Measurements from ENCODE around the gene MICU2.
"Not testable (repeated sequence)": the region's sequence is repeated elsewhere in the genome, so short reads cannot be mapped to it uniquely, and the experiment has no call there.

Gene MICU2

DNA sequence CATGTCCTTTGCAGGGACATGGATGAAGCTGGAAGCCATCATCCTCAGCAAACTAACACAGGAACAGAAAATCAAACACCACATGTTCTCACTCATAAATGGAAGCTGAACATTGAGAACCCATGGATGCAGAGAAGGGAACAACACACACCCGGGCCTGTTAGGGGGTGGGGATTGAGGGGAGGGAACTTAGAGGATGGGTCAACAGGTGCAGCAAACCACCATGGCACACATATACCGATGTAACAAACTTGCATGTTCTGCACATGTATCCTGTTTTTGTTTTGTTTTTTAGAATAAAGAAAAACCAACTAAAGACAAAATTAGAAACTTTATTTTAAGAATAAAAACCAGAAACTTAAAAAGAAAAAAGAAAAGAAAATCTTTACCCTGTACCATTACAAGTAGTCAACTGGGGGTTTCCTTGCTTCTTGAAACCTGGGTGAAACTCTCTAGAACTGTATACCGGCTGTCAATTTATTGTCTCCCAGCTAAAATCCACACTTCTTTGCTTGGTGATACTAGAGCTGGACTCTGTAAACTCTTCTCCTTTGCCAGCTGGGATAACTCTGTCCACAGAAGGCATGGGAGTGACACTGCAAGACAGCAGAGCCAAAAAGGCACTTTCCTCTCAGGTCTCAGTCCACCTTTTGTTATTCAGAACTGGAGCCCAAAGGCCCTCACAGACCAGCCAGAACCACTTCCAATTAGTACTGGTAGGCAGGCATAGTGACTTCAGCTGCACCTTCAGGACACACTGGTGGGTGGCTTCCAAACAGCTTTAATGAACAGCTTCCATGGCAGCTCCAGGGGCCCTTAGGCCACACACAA, 9.0 kb downstream of the MICU2 start:
- no peak for DNase-seq

DNA sequence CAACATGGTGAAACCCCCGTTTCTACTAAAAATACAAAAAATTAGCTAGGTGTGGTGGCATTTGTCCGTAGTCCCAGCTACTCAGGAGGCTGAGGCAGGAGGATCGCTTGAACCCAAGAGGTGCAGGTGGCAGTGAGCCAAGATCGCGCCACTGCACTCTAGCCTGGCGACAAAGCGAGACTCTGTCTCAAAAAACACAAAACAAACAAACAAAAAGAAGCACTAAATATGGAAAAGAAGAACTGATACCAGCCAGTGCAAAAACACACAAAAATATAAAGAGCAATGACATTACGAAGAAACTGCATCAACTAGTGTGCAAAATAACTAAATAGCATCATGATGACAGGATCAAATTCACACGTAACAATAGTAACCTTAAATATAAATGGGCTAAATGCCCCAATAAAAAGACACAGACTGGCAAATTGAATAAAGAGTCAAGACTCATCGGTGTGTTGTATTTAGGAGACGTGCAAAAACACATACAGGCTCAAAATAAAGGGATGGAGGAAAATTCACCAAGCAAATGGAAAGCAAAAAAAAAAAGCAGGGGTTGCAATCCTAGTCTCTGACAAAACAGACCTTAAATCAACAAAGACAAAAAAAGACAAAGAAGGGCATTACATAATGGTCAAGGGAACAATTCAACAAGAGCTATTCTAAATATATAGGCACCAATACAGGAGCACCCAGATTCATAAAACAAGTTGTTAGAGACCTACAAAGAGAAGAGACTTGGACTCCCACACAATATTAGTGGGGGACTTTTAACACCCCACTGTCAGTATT, 13.1 kb downstream of the MICU2 start:
- DNase-seq, result not testable (repeated sequence)

DNA sequence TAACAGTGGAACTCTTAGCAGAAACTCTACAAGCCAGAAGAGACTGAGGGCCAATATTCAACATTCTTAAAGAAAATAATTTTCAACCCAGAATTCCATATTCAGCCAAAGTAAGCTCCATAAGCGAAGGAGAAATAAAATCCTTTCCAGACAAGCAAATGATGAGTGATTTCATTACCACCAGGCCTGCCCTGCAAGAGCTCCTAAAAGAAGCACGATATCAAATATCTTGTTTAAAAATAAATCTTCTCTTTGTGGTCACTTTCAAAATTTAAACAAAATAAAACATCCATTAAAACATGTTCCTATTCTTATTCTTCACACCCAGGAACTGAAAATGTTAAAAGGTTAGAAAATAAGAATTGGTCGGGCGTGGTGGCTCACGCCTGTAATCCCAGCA, 13.7 kb downstream of the MICU2 start:
- no peak for DNase-seq

DNA sequence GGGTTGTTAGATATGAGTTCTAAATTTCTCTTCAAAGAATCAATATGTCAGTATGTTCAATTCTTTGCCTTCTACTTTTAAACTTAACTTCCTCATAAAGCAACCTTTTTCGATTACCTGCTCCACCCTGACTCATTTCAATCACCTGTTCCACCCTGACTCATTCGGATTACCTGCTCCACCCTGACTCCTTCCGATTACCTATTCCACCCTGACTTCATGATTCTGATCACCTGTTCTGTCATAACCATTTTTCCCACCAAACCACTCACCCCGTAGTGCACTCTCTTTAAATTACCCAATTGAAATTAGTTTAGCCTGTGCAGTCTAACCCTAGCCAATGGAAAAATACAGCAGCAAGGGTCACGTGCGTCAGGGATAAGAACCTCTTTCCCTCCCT, 14.5 kb downstream of the MICU2 start:
- not testable (repeated sequence) for DNase-seq

DNA sequence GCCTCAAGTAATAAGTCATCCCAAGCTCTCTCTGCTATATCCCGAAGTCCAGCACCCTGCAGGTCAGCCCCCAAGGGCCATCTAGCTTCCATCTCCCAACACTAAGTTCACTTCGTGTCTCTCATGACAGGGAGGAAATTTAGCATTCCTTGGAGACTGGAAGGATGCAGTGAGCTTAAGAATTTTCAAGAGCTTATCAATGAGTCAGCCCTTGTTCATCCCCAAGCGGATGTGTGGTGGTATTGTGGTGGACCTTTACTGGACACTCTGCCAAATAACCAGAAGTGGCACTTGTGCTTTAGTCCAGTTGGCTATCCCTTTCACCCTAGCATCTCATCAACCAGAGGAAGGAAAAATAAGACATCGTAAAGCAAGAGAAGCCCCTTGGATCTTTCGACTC, 15.6 kb downstream of the MICU2 start:
- DNase-seq, result not testable (repeated sequence)

DNA sequence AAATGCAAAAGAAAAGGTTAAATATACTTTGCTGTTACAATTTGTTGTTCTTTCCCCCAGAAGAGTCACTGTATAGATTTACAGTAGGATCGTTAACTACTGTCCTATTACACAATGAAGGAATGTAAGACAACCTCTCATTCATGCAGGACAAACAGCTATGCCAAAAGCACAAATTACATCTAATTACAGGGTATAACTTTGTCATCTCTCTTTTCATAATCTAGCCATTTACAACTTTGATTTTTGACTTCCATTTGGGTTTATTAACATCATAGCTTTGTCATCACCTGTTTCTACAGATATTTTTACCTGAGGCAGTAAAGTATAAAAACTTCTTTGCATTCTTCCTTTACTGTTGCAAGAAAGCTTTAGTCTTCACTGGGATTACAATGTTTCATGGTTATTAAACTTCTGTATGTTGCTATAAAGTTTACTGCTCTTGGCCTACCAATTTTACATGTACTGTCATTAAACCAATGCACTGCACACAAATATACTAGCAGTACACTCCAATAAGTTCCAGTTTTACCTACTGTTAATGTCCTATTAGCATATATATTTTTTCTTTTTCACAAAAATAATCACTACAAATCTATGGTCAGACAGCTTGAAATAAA, 18.9 kb downstream of the MICU2 start:
- no peak for DNase-seq

DNA sequence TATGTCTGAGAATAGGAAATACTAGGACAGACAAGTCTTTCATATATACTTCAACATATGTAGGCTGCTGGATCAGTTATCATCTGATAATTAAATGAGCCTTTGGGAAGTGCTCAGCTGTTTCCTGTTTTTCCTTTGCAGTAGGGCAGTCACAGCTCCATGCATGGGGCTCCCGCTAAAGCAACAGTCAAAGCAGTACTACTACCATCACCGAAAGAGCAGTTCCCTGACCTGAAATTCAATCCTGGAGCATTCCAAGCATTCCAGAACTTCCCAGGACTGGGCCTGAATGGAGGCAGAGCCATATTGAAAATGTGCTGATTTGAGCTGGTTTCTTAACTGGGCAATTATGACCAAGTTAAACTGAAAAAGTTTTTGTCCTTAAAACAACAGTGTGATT, 20.5 kb downstream of the MICU2 start:
- DNase-seq, result no peak

DNA sequence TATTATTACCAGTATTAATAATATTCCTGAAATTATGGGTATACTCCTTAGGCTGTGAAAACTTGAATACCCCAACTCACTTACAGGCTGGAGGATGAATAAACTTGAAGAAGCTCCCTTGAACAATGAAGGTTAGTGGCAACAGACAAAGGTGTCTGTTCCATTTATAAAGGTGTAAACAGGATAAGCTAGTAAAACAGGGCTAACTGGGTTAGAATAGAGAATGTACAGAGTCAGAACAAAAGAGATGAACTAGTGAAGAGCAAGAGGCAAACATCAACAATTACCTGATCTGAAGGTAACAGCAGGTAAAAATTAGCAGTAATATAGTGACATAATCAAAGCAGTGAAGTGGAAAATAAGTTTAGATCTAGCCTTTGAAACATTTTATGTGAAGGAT, 23.2 kb downstream of the MICU2 start:
- no peak for DNase-seq

DNA sequence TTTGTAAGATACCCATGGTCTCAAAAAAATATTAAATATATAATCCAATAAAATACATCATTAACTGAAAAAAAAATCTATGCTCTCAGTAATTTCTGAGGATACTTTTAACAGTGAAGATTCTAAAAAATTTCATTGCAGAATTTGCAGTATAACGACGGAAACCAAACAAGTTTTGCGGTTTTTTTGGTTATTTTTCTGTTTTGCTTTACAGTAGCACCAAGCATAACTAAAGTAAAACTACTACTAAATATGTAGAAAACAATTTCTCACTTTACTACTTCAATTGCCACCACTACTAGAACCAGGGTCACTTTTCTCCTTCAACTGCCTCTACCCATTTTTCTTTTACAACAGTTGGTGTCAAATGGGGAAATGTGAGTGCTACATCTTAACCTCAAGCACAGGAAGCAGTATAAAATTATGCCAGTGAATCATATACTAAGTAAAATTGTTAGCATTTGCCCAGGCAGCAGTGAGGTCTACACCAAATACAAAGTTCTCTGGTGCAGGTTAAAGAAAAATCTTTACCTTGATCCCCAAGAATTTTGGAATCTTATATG, 24.1 kb downstream of the MICU2 start:
- no peak for DNase-seq

DNA sequence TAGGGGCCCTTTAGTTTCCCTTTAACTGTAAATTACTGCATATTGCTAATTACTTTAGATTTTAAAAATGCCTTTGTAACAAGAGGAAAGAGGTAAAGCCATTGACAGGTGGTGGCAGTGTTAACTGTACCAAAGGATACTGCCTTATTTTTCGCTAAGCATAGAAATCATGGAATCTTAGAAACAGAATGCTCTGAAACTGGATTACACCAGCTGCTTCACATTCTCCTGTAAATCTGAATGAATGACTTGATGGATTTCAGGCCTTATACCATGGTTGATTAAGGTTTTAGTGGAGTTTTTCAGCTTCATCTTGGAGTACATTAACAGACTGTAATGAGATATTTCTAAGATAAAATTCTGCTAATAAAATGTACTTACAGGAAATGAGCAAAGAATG, 25.2 kb downstream of the MICU2 start:
- no peak for DNase-seq

DNA sequence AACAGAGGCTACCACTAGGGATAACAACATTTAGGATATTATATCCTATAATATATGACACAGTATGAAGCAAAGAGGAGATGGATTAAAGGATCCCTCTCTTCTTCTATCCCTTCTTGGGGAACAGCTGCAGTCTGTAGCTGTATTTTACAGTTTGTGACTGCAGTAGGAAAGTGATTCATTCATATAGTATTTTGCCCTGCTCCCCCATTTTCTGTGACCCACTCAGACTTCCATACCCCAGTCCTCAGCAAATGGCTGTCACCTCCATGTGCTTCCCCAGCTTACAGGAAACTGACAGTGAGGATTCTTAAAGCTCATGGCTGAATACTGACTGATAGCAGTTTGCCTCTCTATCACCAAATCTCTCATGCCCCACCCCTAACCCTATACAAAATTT, 27.5 kb downstream of the MICU2 start:
- DNase-seq, result no peak

DNA sequence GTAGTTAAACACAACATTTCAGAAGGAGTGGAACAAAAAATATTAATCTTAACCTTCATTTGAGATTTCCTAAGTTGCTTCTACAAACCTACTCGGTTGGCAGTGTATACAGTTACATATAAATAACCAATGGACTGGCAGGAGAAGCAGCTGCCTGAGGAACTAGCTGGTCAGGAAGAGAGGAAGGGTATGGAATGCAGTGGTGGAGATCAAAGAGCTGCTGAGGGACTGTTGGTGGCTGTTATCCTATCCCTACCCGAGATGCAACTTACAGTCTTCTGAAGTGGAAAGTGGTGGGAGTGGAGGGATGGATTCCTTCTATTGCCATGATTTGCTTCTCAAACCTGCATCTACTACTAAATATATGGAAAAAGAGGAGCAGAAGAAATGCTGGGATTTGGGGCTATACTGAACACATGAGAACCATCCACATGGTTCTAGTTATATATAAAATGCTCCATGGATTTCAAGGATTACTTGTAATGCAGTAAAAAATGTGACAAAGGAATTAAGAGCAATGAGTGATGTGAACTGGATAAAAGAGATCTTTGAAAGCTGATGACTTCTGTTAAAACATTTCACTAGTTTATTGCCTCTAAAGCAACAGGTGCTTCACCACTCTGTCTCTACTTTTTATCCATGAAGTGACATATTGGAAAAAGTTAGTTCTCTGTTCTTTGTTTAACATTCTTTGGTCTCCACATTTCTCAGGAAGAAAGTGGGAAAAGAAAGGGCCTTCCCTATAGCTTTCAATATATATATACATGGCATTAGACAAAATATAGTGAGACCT, 29.9 kb downstream of the MICU2 start:
- no peak for DNase-seq

DNA sequence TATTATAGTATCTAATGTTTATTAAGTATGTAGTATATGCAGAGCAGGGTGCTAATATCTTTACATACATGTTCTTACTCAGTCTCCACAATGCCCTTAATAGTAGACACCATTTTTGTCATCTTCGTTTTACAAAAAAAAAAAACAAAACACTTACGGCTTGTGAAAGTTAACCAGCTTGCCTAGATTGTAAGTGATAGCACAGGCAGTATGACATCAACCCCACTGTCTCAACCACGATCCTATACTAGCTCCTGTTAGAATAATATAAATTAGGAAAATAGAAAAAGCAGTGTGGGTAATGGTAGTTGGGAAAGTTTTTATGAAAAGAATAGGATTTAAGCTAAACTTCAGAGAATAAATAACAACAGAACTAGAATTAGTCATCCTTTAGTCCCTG, 34.3 kb downstream of the MICU2 start:
- no peak for DNase-seq

DNA sequence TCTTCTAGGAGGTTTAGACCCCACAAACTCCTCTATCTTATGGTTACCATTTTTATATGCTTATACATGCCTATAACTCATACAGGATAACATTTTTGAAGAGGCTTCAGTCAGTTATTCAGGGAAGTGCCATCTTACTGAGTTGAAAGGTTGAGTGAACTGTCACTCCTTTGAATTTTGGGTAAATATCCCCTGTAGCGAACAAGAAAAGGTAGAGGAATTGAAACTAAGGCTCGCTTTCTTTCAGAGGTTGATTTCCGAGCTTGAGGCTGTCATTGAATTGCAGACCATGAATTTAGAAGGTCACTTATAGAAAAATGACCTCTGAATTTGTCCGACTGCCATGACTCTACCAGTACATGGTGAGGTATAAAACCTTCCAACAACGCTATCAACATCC, 35.1 kb downstream of the MICU2 start:
- DNase-seq, result no peak

DNA sequence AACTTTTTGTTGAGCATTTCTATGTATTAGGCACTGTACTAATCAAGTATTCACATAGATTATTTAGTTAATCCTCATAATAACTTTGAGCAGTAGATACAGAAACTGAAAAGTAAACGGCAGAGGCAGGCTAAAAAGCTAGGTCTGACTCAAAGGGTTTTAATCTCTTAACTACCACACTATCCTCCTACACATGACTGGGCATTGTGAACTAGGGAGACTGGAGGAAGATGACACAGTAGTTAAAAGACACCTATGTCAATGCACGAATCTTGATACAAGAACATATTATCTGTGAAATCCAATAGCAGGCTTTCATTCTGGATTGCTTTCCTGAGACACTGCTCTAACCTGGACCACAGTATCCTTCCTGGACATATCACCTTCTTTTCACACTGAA, 36.3 kb downstream of the MICU2 start:
- DNase-seq, result no peak

DNA sequence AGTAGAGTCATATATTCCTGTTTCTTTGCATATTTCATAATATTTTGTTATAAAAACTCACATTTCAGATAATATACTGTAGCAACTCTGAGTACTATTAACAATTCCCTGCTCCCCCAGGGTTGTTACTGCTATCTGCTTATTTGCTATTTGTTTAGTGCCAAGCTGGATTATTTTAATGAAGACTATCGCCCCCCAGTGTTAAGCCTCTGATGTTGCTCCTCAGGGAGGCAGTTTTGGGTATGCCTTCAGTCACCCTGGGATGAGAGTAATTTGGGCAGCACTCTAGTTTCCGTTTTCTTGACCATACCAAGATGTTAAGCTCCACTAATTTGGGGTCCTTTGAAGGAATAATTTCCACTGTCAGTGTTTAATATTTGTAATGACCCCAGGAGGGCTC, 46.0 kb downstream of the MICU2 start:
- DNase-seq, result no peak

DNA sequence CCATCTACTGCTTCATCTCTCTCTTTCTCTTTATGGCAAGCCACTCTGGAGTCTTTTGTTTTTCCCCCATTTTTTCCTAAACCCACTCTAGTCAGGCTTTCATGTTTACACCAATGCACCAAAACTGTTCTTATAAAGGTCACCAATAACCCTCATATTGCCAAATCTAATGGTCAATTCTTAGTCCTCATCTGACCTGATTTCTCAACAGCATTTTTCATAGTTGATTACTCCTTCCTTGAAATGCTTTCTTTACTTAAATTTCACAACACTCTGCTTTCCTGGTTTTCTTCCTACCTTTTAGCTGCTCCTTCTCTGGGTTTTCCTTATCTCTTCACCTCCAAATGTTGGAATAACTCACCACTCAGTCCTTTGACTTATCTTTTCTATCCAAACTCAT, 47.9 kb downstream of the MICU2 start:
- DNase-seq, result no peak

DNA sequence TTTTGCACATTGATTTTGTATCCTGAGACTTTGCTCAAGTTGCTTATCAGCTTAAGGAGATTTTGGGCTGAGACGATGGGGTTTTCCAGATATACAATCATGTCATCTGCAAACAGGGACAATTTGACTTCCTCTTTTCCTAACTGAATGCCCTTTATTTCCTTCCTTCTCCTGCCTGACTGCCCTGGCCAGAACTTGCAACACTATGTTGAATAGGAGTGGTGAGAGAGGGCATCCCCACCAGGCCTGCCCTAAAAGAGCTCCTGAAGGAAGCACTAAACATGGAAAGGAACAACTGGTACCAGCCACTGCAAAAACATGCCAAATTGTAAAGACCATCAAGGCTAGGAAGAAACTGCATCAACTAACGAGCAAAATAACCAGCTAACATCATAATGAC, 50.7 kb downstream of the MICU2 start:
- not testable (repeated sequence) for DNase-seq

DNA sequence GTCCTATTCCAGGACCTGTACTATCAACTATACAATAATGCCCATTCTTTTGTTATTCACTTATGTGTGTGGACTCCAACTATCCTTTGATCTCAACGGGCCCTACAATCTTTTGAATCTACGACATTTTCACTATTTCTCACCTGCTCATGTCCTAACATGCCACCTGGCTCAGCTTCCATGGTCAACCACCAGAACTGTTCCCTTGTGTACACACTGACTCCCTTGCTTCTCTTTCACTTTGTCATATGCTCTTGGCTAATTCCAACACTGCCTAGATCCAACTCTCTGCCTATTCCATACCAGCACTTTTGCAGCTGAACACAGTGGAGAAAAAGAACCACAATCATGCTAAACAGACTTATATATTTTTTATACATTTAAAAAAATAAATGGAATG, 53.1 kb downstream of the MICU2 start:
- DNase-seq, result no peak

DNA sequence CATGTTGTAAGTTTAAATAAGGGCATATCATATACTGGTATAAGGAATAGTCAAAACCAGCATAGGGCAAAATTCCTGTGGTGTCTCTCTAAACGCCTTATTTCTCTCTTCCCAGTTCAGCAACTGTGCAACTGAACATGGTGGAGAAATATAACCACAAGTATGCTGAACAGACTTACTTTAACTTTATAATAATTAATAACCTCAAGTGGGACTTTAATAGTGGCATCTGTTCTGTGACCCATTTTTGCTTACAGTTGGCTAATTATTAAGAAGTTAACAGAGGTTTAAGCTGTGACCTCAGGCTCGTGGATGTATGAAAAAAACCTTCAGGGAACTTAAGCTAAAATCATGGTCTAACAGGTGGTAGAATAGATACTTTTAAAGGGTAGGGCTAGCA, 54.3 kb downstream of the MICU2 start:
- DNase-seq, result no peak

DNA sequence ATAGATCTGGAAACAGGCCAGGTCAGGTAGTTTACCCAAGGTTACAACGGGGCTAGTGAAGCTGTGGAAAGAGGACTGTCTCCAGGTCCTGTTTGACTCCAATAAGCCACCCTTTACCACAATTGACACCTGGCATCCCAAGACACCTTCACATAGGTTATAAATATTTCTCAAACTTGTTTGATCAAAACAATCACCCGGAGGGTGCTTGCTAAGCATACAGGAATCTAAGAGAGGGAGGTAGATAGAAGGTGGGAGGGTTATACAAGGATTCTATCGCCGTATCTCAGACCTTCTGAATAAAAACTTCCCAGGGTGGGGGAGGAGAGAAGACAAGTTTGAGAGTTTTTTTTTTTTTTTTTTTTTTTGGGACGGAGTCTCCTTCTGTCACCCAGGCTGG, 55.4 kb downstream of the MICU2 start:
- DNase-seq, result no peak

DNA sequence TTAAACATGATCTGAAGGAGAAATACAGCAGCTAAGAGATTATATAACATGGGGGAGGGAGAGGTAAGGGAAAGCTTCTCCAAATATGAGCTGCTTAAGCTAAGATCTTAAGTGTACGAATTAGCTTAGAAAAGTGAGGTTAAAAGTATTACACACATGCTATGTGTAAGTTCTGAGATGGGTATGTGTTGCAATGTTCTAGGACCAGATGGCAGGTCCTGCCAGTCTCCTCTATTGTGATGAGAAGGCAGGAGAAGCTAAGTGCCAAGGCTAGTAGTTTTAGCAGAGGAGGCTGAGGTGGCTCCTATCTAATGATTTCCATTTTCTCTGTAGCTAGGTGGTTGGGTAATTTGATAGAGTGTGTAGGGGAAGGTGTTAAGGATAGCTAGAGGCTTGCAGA, 57.6 kb downstream of the MICU2 start:
- DNase-seq, result no peak

DNA sequence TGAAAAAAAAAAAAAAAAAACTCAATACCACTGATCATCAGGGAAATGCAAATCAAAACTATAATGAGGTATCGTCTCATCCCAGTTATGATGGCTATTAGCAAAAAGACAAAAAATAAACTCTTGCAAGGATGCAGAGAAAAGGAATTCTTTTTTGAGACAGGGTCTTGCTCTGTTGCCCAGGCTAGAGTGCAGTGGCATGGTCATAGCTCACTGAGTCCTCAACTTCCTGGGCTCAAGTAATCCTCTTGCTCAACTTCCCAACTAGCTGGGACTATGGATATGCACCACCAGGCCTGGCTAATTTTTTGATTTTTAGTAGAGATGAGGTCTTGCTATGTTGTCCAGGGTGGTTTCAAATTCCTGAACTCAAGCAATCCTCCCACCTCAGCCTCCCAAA, 59.5 kb downstream of the MICU2 start:
- no peak for DNase-seq

Data from femur (tissue), 1 donor.